ENCODE measurements around the gene COL4A2.

The COL4A2 gene

DNA sequence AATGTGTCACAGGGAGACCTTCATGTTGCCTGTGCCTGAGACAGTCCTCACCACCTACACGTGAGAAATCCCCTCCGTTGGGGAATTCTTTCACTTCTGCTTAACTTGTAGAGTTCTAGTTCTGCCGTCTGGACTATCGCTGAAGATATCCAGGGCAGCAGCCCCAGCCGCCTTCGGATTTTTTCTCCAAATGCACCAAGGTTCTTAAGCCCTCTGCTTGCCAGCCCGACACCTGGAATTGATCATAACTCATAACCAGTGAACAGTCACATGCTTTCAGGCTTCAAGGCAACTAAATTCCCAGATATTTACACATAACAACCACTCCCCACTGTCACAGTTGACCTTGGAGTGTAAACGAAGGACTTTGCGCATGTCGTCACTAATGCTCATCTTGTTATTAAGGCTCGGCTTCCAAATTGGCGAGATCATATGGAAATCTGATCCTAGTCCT, 140.0 kb downstream of the COL4A2 start:
- TF ChIP-seq BHLHE40 (IDR thresholded peaks at IDR 0.05; ENCODE audit: borderline replicate concordance) (no peak), FOXA1 (IDR thresholded peaks at IDR 0.05) (no peak), L3MBTL2 (conservative IDR thresholded peaks at IDR 0.05) (no peak)
- POLR2A ChIA-PET = no interaction called here
- CTCF ChIA-PET = interaction anchor here (1.2 kb wide), 1 partner anchor 9 kb away, joined by 3 read pairs; no protein-coding TSS in a partner anchor
- no peak for DNase-seq (ENCODE audit: extremely low spot score)

DNA sequence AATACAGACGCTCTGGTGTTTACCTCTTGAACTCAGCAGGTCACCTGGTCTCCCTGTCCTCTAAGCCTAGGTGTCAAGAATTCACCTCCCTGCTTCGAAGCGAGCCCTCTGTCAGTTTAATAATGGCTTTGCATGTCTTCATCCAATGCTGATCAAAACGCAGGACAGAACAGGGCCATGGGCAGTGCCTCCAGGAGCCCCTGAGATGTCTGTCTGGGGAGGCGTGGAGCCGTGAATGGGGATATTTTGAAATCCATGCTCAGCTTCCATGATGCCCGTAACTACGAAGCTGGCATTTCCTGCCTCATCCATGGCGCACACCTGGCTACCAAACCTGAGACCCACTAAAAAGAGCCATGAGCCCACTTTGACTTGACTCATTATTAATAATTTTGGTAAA, 140.7 kb downstream of the COL4A2 start:
- ChIA-PET CTCF (no interaction called here), POLR2A (no interaction called here)
- TF ChIP-seq, protein P1, sequence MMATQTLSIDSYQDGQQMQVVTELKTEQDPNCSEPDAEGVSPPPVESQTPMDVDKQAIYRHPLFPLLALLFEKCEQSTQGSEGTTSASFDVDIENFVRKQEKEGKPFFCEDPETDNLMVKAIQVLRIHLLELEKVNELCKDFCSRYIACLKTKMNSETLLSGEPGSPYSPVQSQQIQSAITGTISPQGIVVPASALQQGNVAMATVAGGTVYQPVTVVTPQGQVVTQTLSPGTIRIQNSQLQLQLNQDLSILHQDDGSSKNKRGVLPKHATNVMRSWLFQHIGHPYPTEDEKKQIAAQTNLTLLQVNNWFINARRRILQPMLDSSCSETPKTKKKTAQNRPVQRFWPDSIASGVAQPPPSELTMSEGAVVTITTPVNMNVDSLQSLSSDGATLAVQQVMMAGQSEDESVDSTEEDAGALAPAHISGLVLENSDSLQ (IDR thresholded peaks at IDR 0.05) = no peak
- TF ChIP-seq ARNT (IDR thresholded peaks at IDR 0.05) (no peak), HDGF (IDR thresholded peaks at IDR 0.05; ENCODE audit: borderline replicate concordance) (no peak), FOXM1 (IDR thresholded peaks at IDR 0.05; ENCODE audit: borderline replicate concordance) (no peak), BHLHE40 (IDR thresholded peaks at IDR 0.05; ENCODE audit: borderline replicate concordance) (no peak), ZNF384 (IDR thresholded peaks at IDR 0.05) (no peak), TARDBP (IDR thresholded peaks at IDR 0.05) (no peak), NFRKB (IDR thresholded peaks at IDR 0.05) (no peak), CTBP1 (IDR thresholded peaks at IDR 0.05; ENCODE audit: borderline replicate concordance) (no peak), LEF1 (IDR thresholded peaks at IDR 0.05; ENCODE audit: borderline replicate concordance) (no peak), FOXK2 (IDR thresholded peaks at IDR 0.05) (no peak), L3MBTL2 (conservative IDR thresholded peaks at IDR 0.05) (no peak), FOXA1 (IDR thresholded peaks at IDR 0.05) (no peak), SP1 (IDR thresholded peaks at IDR 0.05) (no peak), SUZ12 (IDR thresholded peaks at IDR 0.05) (no peak), ELF4 (IDR thresholded peaks at IDR 0.05) (no peak)
- DNase-seq (ENCODE audit: extremely low spot score) = no peak

DNA sequence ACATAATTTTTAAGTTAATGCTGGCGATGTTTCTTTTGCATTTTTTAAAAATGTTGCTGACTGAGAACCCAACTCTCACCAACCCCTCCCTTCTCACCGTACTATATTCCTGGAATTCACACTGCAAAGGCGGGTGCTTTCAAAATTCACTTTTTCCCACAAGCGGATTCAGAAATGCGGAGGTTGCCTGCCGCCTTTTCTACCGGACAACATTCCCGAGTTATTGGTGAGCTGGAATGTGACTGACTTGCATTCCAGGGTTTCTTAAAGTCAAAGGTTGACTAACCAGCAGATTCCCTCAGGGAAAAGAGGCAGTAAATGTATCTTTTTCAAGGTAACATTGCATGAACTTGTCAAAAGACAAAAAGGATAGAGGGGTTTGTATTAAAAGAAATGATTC, 141.1 kb downstream of the COL4A2 start:
- POLR2A ChIA-PET = no interaction called here
- TF ChIP-seq, protein P1 (IDR thresholded peaks at IDR 0.05) = no peak
- TF ChIP-seq L3MBTL2 (conservative IDR thresholded peaks at IDR 0.05) (no peak), SP1 (IDR thresholded peaks at IDR 0.05) (no peak), FOXM1 (IDR thresholded peaks at IDR 0.05; ENCODE audit: borderline replicate concordance) (no peak), SUZ12 (IDR thresholded peaks at IDR 0.05) (no peak)
- CTCF ChIA-PET = no interaction called here
- DNase-seq (ENCODE audit: extremely low spot score) = no peak

DNA sequence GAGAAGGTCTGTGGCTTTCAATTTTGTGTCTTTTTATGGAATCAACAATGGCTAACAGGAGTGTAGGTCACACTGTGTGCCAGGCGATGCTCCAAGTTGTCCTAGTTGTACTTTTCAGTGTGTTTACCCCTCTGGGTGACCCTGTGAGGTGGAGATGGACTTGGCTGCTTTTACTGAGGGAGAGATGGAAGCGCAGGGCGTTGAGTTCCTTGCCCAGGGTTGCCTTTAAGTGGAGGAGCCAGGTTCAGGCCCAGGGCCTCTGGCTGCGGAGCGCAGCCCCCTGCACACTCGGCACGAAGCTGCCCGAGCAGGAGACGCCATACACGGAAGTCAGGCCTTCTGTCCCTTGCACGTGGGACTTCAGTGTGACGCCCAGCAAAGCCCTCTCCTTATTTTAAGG, 141.6 kb downstream of the COL4A2 start:
- DNase-seq (ENCODE audit: extremely low spot score) = no peak
- CTCF ChIA-PET = no interaction called here
- POLR2A ChIA-PET = no interaction called here
- TF ChIP-seq NFRKB (IDR thresholded peaks at IDR 0.05) (no peak), FOXM1 (IDR thresholded peaks at IDR 0.05; ENCODE audit: borderline replicate concordance) (no peak), LEF1 (IDR thresholded peaks at IDR 0.05; ENCODE audit: borderline replicate concordance) (no peak), TARDBP (IDR thresholded peaks at IDR 0.05) (no peak), SUZ12 (IDR thresholded peaks at IDR 0.05) (no peak), SP1 (IDR thresholded peaks at IDR 0.05) (no peak), ZNF384 (IDR thresholded peaks at IDR 0.05) (no peak), BHLHE40 (IDR thresholded peaks at IDR 0.05; ENCODE audit: borderline replicate concordance) (no peak), L3MBTL2 (conservative IDR thresholded peaks at IDR 0.05) (no peak), HDGF (IDR thresholded peaks at IDR 0.05; ENCODE audit: borderline replicate concordance) (no peak), ARNT (IDR thresholded peaks at IDR 0.05) (no peak), CTBP1 (IDR thresholded peaks at IDR 0.05; ENCODE audit: borderline replicate concordance) (no peak), ELF4 (IDR thresholded peaks at IDR 0.05) (no peak), FOXA1 (IDR thresholded peaks at IDR 0.05) (no peak), FOXK2 (IDR thresholded peaks at IDR 0.05) (no peak)
- TF ChIP-seq, protein P1 (IDR thresholded peaks at IDR 0.05) = no peak

DNA sequence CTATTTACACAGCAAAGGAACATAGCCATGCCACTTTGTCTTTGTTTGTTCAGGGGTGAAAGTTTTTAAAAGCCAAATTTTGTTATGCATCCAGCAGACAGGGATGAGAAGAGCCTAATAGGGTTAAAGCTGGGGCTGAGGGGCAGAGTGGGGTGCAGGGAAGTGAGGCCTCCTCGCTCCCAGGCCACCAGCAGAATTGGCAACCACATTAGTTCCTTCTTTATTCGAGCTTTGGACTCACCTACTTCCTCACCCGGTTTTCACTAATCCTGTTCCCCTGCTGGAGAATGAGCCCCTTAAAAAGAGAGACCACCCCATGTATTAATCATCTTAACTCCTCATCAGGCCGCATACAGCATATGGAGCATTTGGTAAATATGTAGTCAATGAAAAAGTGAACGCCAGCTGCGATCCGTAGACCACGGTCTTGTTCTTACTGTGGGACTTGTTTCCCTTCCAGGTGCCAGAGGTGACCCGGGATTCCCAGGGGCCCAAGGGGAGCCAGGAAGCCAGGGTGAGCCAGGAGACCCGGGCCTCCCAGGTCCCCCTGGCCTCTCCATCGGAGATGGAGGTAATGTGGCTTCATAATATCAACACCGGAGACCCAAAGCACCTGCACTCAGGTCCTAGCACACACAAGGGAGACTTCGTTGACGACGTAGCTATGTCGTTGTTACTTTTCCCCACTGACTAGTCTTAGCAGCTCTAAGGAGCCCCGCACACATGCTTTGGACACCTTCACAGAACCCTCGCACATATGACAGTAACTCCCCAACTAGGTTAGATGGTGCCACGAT, 142.3 kb downstream of the COL4A2 start:
- no peak for DNase-seq (ENCODE audit: extremely low spot score)
- ChIA-PET POLR2A (no interaction called here), CTCF (no interaction called here)
- no peak for TF ChIP-seq CTBP1 (IDR thresholded peaks at IDR 0.05; ENCODE audit: borderline replicate concordance)
- TF ChIP-seq TARDBP (IDR thresholded peaks at IDR 0.05) = no peak
- no peak for TF ChIP-seq NFRKB (IDR thresholded peaks at IDR 0.05)
- no peak for TF ChIP-seq FOXA1 (IDR thresholded peaks at IDR 0.05)
- no peak for TF ChIP-seq SP1 (IDR thresholded peaks at IDR 0.05)
- no peak for TF ChIP-seq SUZ12 (IDR thresholded peaks at IDR 0.05)
- no peak for TF ChIP-seq L3MBTL2 (conservative IDR thresholded peaks at IDR 0.05)
- no peak for TF ChIP-seq FOXM1 (IDR thresholded peaks at IDR 0.05; ENCODE audit: borderline replicate concordance)
- TF ChIP-seq ARNT (IDR thresholded peaks at IDR 0.05) = no peak
- TF ChIP-seq ELF4 (IDR thresholded peaks at IDR 0.05) = no peak

DNA sequence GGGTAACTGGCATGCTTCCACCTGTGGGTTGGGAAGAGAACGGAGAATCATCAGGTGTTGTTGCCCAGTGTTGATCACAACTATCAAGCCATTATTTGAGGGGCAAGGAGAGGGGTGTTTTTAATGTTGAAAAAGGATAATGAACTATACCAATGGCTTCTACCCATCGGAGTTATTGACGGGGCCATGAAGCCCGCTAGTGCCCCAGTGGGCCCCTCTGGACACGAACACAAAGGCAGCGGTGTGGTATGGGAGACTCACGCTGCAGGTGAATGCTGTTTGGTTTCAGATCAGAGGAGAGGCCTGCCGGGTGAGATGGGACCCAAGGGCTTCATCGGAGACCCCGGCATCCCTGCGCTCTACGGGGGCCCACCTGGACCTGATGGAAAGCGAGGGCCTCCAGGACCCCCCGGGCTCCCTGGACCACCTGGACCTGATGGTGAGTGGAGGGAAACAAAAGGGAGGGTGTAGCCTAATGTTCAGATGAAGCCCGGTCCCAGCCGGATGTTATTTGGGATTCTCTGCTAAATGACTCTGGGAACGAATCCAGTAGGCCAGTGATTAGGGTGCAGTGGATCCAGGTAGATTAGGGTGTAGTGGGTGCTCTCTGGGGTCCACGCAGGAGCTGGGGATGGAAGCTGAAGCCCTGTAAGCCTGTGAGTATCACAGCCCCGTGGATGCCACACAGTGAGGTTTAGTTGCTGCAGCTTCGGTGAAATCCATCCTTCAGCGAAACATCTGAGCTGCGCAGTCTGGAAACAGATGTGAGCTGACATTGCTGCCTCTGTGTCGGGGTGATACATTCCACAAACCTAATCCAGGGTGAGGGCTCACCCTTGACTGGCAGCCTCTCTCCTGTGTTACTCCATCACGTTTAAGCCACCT, 143.2 kb downstream of the COL4A2 start:
- no peak for DNase-seq (ENCODE audit: extremely low spot score)
- TF ChIP-seq LEF1 (IDR thresholded peaks at IDR 0.05; ENCODE audit: borderline replicate concordance) (no peak), ZNF384 (IDR thresholded peaks at IDR 0.05) (no peak), HDGF (IDR thresholded peaks at IDR 0.05; ENCODE audit: borderline replicate concordance) (no peak), BHLHE40 (IDR thresholded peaks at IDR 0.05; ENCODE audit: borderline replicate concordance) (no peak), TARDBP (IDR thresholded peaks at IDR 0.05) (no peak), L3MBTL2 (conservative IDR thresholded peaks at IDR 0.05) (no peak), ELF4 (IDR thresholded peaks at IDR 0.05) (no peak), FOXK2 (IDR thresholded peaks at IDR 0.05) (no peak), NFRKB (IDR thresholded peaks at IDR 0.05) (no peak), SP1 (IDR thresholded peaks at IDR 0.05) (no peak), FOXA1 (IDR thresholded peaks at IDR 0.05) (no peak), FOXM1 (IDR thresholded peaks at IDR 0.05; ENCODE audit: borderline replicate concordance) (no peak)
- ChIA-PET CTCF (no interaction called here), POLR2A (no interaction called here)
